Tibial nerve (tissue), 4 donors: ENCODE data around the gene TM9SF2. TPM values are rescaled to one million over a fixed set of nuclear protein-coding genes. Genes with fewer than 3 reads are reported as not detected.

Source experiments
- DNase-seq, 2 donors: peaks; one replicate each; pipeline ENCODE4 v3.0.0-alpha.2; 2019; ENCODE audit warnings: low spot score in 2 of 2
- H3K27ac ChIP-seq, 4 donors: fragments of 200-600 bp; sonication (generic) in 3 of 4; one replicate each; pipeline ENCODE4 v1.5.1; 2017 to 2019; ENCODE audit warnings: mild to moderate bottlenecking in 1 of 4
- H3K27me3 ChIP-seq, 2 donors: fragments of 200-600 bp; sonication (generic) in 1 of 2; one replicate each; pipeline versions ENCODE4 v1.5.1 to v1.6.0; 2017 to 2019
- H3K36me3 ChIP-seq, 3 donors: fragments of 200-600 bp; sonication (generic); one replicate each; pipeline ENCODE4 v1.5.1; 2018 to 2019
- H3K4me1 ChIP-seq, 4 donors: fragments of 200-600 bp; sonication (generic) in 3 of 4; one replicate each; pipeline ENCODE4 v1.5.1; 2017 to 2019
- H3K4me3 ChIP-seq, 4 donors: fragments of 200-600 bp; sonication (generic) in 3 of 4; one replicate each; pipeline ENCODE4 v1.5.1; 2017 to 2019; ENCODE audit warnings: mild to moderate bottlenecking in 1 of 4, moderate library complexity in 1 of 4
- H3K9me3 ChIP-seq, 4 donors: fragments of 200-600 bp; sonication (generic) in 3 of 4; one replicate each; pipeline ENCODE4 v1.5.1; 2017 to 2019
- EP300 ChIP-seq, 2 donors: sonication (generic); formaldehyde crosslinking; IDR thresholded peaks; one replicate each; pipeline ENCODE4 v1.6.1; 2017; ENCODE audit warnings: antibody characterized with exemption in 2 of 2, mild to moderate bottlenecking in 1 of 2
- POLR2A ChIP-seq, 2 donors: fragments of 450-650 bp; IDR thresholded peaks; one replicate each; pipeline ENCODE4 v1.6.1; 2017; ENCODE audit warnings: antibody characterized with exemption in 2 of 2, mild to moderate bottlenecking in 2 of 2, moderate library complexity in 2 of 2
- WGBS, 2 donors: methylation state at CpG; one replicate each; pipeline ENCODE4 v1.1.5; 2018; 5-methylcytosine and 5-hydroxymethylcytosine counted together
- total RNA-seq, 4 donors: library from RNA; depleted of rRNA; stranded (reverse); fragments of >200 nt; gene quantifications; one replicate each; pipeline ENCODE4 v1.1.0, GENCODE V29; 2016
- TF ChIP-seq, protein P1 (sequence below), 5 experiments: fragments of 200-600 bp in 3 of 5; fragments of 450-650 bp in 2 of 5; sonication (generic) in 3 of 5; IDR thresholded peaks; one replicate each; pipeline ENCODE4 v1.5.1; 2016 to 2019; ENCODE audit warnings: antibody characterized with exemption in 5 of 5, mild to moderate bottlenecking in 3 of 5, moderate library complexity in 2 of 5

Gene TM9SF2
- total RNA-seq, 4 donors from 2014 or later = 67.8 to 110 (median 82.7) TPM

DNA sequence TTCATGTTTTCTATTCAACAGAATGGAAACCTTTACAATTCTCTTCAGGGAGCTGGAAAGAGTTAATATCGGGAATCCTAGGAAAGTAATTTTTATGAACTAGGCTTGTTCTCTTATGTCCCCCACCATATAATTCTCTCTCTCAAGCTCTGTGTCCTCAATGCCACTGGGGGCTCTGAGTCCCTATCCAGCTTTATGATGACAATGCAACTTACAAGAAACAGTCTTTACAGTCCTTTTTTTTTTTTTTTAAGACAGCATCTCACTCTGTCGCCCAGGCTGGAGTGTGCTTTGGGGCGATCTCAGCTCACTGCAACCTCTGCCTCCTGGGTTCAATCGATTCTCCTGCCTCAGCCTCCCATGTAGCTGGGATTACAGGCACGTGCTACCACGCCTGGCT, 31.2 kb upstream of the TM9SF2 start:
- Histone ChIP-seq H3K36me3 (peaks cover 0 to 4% (median 0%) of the 10 kb centered on the region in 3 donors), H3K9me3 (no peaks in the 10 kb centered on the region), H3K4me1 (no peaks in the 10 kb centered on the region), H3K27ac (no peak overlapping the region), H3K27me3 (no peaks in the 10 kb centered on the region), H3K4me3 (no peak overlapping the region)
- DNase-seq = no peak
- WGBS, 2 donors = 67 to 68% methylated on average over 6 of the region's 6 CpGs
- no peak for TF ChIP-seq EP300 (IDR thresholded peaks at IDR 0.05)
- TF ChIP-seq, protein P1, sequence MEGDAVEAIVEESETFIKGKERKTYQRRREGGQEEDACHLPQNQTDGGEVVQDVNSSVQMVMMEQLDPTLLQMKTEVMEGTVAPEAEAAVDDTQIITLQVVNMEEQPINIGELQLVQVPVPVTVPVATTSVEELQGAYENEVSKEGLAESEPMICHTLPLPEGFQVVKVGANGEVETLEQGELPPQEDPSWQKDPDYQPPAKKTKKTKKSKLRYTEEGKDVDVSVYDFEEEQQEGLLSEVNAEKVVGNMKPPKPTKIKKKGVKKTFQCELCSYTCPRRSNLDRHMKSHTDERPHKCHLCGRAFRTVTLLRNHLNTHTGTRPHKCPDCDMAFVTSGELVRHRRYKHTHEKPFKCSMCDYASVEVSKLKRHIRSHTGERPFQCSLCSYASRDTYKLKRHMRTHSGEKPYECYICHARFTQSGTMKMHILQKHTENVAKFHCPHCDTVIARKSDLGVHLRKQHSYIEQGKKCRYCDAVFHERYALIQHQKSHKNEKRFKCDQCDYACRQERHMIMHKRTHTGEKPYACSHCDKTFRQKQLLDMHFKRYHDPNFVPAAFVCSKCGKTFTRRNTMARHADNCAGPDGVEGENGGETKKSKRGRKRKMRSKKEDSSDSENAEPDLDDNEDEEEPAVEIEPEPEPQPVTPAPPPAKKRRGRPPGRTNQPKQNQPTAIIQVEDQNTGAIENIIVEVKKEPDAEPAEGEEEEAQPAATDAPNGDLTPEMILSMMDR (IDR thresholded peaks at IDR 0.05) = no peak
- TF ChIP-seq POLR2A (IDR thresholded peaks at IDR 0.05) = no peak

DNA sequence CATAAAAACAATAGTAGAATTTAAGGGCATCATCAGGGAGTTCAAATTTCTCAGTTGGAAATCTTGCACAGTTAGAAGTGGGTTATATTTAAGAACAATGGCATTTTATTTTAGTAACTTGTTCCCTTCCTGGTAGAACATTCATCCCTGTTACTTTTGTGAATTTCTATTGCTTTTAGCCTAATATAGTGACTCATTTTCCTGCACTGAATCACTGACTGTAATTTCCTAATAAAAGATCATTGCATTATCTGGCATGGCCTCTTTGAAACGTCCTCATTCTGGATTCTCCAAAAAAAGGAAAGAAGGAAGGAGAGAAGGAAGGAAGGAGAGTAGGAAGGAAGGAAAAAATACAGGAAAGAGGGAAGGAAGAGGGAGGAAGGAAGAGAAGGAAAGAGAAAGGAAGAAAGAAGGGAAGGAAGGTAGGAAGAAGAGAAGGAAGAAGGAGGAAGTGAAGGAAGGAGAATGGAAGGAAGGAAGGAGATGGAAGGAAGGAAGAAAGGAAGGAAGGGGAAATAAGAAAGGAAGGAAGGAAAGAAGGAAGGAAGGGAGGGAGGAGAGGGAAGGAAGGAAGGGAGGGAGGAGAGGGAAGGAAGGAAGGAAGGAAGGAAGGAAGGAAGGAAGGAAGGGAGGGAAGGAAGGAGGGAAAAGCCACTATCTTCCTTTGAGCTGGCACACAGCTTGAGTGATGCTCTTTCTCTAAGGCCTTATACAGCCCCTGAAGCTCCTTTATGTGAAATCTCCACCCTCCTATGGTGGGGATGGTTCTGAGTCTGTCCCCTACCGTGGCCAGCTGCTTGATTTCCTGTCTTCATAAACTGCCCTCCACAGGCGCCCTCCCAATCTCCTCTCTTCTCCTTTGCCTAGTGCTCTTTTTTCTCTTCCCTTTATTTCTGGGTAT, 29.8 kb upstream of the TM9SF2 start:
- TF ChIP-seq, protein P1 (IDR thresholded peaks at IDR 0.05) = no peak
- TF ChIP-seq EP300 (IDR thresholded peaks at IDR 0.05) = no peak
- no peak for TF ChIP-seq POLR2A (IDR thresholded peaks at IDR 0.05)
- no peak overlapping the region for H3K27ac ChIP-seq
- H3K4me3 ChIP-seq = no peak overlapping the region
- WGBS, 2 donors = 42 to 57% methylated on average over 3 of the region's 3 CpGs
- H3K27me3 ChIP-seq = no peaks in the 10 kb centered on the region
- DNase-seq = no peak
- no peaks in the 10 kb centered on the region for H3K4me1 ChIP-seq
- H3K9me3 ChIP-seq = no peaks in the 10 kb centered on the region
- peaks cover 0 to 4% (median 0%) of the 10 kb centered on the region in 3 donors for H3K36me3 ChIP-seq

DNA sequence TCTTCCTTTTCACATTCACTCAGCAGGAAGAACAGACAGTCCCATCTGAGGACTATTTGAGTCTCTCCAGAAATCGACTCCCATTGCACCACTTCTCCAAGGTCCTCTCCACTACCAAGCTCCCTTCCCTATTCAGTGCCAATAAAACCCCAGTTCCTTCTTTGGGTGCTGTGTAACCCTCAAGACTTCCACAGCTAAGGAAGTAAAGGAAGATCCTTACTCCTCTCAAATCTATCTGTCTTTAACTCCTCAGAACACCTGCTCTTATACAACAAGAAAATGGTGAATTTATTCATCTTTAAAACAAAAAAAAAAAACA, 29.2 kb upstream of the TM9SF2 start:
- Histone ChIP-seq H3K27me3 (no peaks in the 10 kb centered on the region), H3K9me3 (no peaks in the 10 kb centered on the region), H3K4me1 (no peaks in the 10 kb centered on the region), H3K27ac (no peak overlapping the region), H3K4me3 (no peak overlapping the region), H3K36me3 (peaks cover 0 to 4% (median 0%) of the 10 kb centered on the region in 3 donors)
- DNase-seq = no peak
- WGBS, 2 donors = 63 to 76% methylated on average over 1 of the region's 1 CpG
- TF ChIP-seq POLR2A (IDR thresholded peaks at IDR 0.05) = no peak
- TF ChIP-seq EP300 (IDR thresholded peaks at IDR 0.05) = no peak
- TF ChIP-seq, protein P1 (IDR thresholded peaks at IDR 0.05) = no peak

DNA sequence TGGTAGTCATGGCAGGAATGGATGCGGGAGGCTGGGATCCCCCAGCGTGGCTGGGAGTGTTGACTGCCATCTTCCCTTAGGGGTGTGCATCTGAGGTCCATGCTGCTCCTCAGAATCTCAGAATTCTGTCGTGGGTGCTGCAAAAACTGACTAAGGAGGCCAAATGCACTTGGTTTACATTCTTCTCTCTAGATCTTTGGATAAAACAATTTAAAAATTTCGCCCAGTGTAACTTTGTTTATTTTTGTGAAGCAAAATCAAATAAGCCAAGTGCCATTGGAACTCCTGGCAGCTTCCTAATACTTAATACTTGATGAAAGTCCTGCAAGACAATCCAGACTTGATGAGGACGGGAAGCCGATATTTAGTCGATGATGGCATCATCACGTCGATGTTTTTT, 27.8 kb upstream of the TM9SF2 start:
- no peaks in the 10 kb centered on the region for H3K4me1 ChIP-seq
- DNase-seq = no peak
- WGBS, 2 donors = 82 to 92% methylated on average over 9 of the region's 9 CpGs
- TF ChIP-seq, protein P1 (IDR thresholded peaks at IDR 0.05) = no peak
- no peak for TF ChIP-seq POLR2A (IDR thresholded peaks at IDR 0.05)
- no peak for TF ChIP-seq EP300 (IDR thresholded peaks at IDR 0.05)
- H3K36me3 ChIP-seq = peaks cover 0 to 4% (median 0%) of the 10 kb centered on the region in 3 donors
- no peak overlapping the region for H3K27ac ChIP-seq
- no peak overlapping the region for H3K4me3 ChIP-seq
- H3K27me3 ChIP-seq = no peaks in the 10 kb centered on the region
- H3K9me3 ChIP-seq = no peaks in the 10 kb centered on the region

DNA sequence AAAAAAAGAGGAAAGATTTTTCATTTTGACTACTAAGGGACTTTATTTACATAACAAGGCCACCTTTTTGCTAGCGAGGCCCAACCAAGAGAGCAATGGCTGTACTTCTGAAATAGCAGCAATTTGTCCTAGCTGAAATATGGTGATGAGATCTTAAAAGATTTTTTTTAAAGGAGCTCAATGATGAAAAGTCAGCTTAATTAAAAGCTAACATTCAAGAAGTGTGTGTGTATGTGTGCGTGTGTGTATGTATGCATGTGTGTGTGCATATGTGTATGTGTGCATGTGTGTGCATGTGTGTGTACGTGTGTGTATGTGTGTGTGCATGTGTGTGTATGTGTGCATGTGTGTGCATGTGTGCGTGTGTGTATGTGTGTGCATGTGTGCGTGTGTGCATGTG, 24.6 kb upstream of the TM9SF2 start:
- Histone ChIP-seq H3K27me3 (no peaks in the 10 kb centered on the region), H3K36me3 (no peaks in the 10 kb centered on the region), H3K27ac (no peak overlapping the region), H3K4me1 (no peaks in the 10 kb centered on the region), H3K4me3 (no peak overlapping the region), H3K9me3 (no peaks in the 10 kb centered on the region)
- TF ChIP-seq EP300 (IDR thresholded peaks at IDR 0.05) (no peak), POLR2A (IDR thresholded peaks at IDR 0.05) (no peak)
- DNase-seq = no peak
- WGBS, 2 donors = 33 to 41% methylated on average over 3 to 5 of the region's 5 CpGs
